LNCaP clone FGC (cell line): ENCODE data around the gene ATP6AP1.

Experiments
- DNase-seq: peaks from one replicate; pipeline ENCODE4 v3.0.0-alpha.2; 2011; ENCODE audit warnings: low read depth
- H3K4me3 ChIP-seq: 2 replicates; pipeline ENCODE4 v1.5.1; 2011; ENCODE audit warnings: mild to moderate bottlenecking, low read depth, low read length, control low read depth
- CTCF ChIP-seq: IDR thresholded peaks from 2 replicates; pipeline ENCODE4 v1.5.1; 2012; ENCODE audit warnings: mild to moderate bottlenecking; ENCODE audit not compliant: control insufficient read depth, insufficient read depth; ENCODE audit errors: extremely low read depth

ATP6AP1 gene

DNA sequence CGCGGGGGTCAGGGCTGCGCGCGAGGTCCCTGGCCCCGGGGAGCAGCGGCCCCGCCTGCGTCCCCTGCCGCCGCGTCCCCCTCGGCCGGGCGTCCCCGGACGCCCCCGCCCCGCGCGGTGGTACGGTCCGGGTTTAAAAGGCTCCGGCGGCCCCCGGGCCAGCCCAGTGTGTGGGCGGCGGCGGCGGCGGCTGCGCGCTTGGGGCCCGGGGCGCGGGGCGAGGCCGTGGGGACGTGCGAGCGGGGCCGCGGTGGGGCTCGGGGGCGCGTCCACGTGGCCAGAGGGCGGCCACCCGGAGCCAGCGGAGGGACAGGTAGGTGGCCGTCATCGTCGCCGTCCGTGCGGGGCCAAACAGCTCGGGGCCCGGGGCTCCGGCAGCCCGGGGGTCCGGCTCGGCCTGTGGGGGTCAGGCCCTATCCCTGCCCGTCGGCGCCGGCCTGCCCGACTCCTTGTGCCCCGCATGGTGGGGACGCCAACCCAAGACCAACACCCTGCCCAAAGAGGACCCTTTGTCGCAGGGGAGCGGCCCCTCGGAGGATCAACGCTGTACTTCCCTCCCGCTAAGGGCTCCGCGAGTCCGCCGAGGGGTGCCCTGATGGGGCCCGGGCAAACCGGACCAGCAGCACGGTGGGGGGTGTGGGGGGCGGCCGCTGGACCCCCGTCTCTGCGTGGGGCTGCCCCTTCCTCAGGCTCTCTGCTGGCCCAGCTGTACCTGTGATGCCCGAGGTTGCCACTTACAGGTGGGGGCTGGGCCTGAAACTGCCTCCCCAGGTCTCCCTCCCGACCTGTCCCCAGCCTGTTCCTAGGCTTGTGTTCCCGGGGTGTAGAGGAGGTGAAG is 29.9 kb downstream of the ATP6AP1 start, which contains the start of gene PLXNA3:
Gene PLXNA3, plus strand, starts transcription at position 166 of the 838 bp plus-strand sequence. CDS start 1,903 bp downstream, outside the sequence.
- DNase-seq, result no peak
- peak within 1 kb of the TSS; percentile 59 for H3K4me3 ChIP-seq
- no peak for TF ChIP-seq CTCF

- H3K4me3 ChIP-seq, result peak overlapping the region; percentile 59
- no peak for DNase-seq
- no peak for TF ChIP-seq CTCF
These were observed 30.7 kb downstream of the ATP6AP1 start for GRCh38 chrX:154458954-154459778.

DNA sequence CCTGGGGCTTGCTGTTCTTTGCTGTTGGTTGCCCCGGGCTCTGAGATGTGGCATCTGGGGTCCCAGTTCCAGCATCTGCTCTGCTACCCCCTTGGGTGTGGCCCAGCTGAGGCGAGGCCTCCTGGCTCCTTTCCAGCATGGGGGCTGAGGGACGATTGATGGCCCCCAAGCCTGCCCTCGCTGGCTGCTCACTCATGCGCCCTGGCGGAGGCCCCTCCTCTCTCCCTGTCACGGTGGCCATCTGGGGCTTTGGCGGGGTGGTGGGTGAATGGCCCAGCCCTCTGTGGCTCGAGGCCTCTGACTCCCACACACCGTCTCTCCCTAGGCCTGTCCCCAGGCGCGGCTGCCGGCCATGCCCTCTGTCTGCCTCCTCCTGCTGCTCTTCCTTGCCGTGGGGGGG is 31.4 kb downstream of the ATP6AP1 start:
- no peak for DNase-seq
- TF ChIP-seq CTCF, result no peak
- no peak overlapping the region for H3K4me3 ChIP-seq

- DNase-seq, result no peak
- no peak for TF ChIP-seq CTCF
- no peak overlapping the region for H3K4me3 ChIP-seq
These were observed 31.8 kb downstream of the ATP6AP1 start for GRCh38 chrX:154460326-154460725.

DNA sequence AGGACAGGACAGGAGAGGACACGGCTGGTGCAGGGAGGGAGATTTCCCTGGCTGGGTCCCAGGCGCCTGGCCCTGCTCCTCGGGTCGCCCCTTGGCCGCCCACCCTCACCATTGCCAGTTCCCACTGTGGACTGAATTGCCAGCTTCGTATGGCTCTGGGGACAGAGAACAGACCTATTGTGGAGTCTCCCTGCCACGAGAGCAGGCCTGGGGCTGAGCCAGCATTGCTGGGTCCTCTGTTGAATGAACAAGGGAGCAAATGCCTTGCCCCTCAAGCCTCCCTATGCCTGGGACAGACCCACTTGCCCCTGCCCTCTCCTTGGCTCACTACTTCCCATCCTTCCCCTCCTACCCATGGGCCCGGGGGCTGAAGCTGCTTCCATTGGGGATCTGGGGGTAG is 33.9 kb downstream of the ATP6AP1 start:
- TF ChIP-seq CTCF, result no peak
- H3K4me3 ChIP-seq, result no peak overlapping the region
- no peak for DNase-seq

DNA sequence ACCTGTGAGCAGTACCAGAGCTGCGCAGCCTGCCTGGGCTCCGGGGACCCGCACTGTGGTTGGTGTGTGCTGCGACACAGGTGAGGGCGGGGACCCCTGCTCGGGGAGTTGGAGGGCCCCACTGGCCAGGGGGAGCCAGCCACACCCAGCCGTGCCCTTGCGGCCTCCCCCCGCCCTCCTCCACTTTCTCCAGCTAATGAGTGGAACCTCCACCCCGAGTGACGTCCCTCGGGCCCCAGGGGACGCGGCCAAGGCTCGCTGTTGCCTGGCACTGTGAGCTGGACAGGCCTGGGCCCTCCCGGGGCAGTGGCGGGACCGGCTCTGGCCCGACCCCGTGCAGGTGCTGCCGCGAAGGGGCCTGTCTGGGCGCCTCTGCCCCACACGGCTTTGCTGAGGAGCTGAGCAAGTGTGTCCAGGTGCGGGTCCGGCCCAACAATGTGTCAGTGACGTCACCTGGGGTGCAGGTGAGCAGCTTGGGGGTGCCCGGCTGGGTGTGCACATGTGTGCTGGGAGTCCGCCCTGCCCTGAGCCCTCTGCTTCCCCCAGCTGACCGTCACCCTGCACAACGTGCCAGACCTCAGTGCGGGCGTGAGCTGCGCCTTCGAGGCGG is 35.2 kb downstream of the ATP6AP1 start:
- no peak for DNase-seq
- no peak for TF ChIP-seq CTCF
- H3K4me3 ChIP-seq, result no peak overlapping the region
